Measurements from ENCODE around the gene CNOT2.

DNA sequence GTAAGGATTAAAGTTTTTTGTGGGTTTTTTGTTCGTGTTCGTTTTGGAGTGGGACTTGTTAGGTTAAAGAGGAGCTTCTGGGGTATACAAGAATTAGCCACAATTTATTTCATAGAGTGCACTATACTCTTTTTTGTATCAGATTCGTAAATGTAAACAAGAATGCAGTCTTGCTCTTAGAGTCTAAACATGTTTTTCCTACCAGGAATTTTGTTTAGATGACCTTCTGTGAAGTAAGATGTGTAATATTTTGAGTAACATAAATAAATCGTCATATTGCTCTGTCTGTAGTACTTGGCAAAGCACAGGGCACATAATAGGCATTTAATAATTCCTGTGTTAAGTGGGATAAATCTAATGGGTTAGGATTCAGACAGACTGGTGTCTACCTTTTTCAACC is 9.6 kb downstream of the CNOT2 start:
- TF ChIP-seq, protein P1, sequence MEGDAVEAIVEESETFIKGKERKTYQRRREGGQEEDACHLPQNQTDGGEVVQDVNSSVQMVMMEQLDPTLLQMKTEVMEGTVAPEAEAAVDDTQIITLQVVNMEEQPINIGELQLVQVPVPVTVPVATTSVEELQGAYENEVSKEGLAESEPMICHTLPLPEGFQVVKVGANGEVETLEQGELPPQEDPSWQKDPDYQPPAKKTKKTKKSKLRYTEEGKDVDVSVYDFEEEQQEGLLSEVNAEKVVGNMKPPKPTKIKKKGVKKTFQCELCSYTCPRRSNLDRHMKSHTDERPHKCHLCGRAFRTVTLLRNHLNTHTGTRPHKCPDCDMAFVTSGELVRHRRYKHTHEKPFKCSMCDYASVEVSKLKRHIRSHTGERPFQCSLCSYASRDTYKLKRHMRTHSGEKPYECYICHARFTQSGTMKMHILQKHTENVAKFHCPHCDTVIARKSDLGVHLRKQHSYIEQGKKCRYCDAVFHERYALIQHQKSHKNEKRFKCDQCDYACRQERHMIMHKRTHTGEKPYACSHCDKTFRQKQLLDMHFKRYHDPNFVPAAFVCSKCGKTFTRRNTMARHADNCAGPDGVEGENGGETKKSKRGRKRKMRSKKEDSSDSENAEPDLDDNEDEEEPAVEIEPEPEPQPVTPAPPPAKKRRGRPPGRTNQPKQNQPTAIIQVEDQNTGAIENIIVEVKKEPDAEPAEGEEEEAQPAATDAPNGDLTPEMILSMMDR (IDR thresholded peaks at IDR 0.05) = no peak
- TF ChIP-seq POLR2A (IDR thresholded peaks at IDR 0.05) = no peak

Measured in Peyer's patch (tissue), 4 donors.